Natural killer cell treated with Interleukin-12 subunit alpha and Interleukin-12 subunit beta and Interleukin-15 and Interleukin-18, amount 100 ng/mL, for 72 hours (primary cell): ENCODE measurements around the gene CCDC138. TPM values are rescaled to one million over a fixed set of nuclear protein-coding genes. Genes with fewer than 3 reads are reported as not detected.

Source experiments
- ATAC-seq, 2 donors: fragments of 150-1000 bp; cut with Tn5 transposase in 1 of 2; sonication (Bioruptor Pico), chemical (Tn5 transposase) in 1 of 2; 2 replicates each; pipeline ENCODE4 v1.10.0; 2021
- DNase-seq: peaks from one replicate; pipeline ENCODE4 v3.0.0; 2022; ENCODE audit warnings: low spot score
- H3K27ac Mint-ChIP-seq, 2 donors: 1 replicate in 1 of 2; 2 replicates in 1 of 2; pipeline ENCODE4 v1.8.0; 2022; ENCODE audit warnings: mixed read lengths in 2 of 2, mild to moderate bottlenecking in 1 of 2, moderate library complexity in 1 of 2
- H3K27me3 Mint-ChIP-seq, 2 donors: 1 replicate in 1 of 2; 2 replicates in 1 of 2; pipeline ENCODE4 v1.8.0; 2022; ENCODE audit warnings: mixed read lengths in 2 of 2
- H3K36me3 Mint-ChIP-seq: one replicate; pipeline ENCODE4 v1.8.0; 2022; ENCODE audit warnings: mixed read lengths
- H3K4me1 Mint-ChIP-seq, 2 donors: 1 replicate in 1 of 2; 2 replicates in 1 of 2; pipeline ENCODE4 v1.8.0; 2022; ENCODE audit warnings: low read depth in 2 of 2, mixed read lengths in 2 of 2, mild to moderate bottlenecking in 1 of 2
- H3K4me3 Mint-ChIP-seq: one replicate; pipeline ENCODE4 v1.8.0; 2022; ENCODE audit warnings: mixed read lengths
- H3K9me3 Mint-ChIP-seq: 2 replicates; pipeline ENCODE4 v1.8.0; 2022; ENCODE audit warnings: mixed read lengths
- total RNA-seq, 2 donors: library from RNA; stranded (reverse); gene quantifications; one replicate each; pipeline ENCODE4 v1.2.3, GENCODE V29; 2022

The CCDC138 gene
- total RNA-seq, 2 donors from 2014 or later, result 7.7 to 15.8 TPM

DNA sequence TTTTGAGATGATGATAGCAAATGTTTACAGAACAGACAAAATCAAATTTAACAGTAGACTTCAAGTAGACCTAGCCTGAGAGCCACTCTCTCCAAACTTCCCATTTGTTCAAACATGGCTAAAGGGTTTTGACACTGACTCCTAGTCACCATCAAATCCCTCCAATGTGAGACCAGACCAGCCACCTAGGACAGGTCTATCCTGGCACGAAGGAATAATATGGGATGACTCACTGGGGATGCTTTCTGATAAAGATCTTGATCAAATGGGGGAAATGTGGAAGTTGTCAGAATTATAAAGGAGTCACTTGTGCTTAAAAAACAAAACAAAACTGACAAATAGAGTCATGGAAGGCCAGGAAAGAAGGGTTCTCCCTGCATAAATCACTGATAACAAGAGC lies 106.7 kb downstream of the CCDC138 start:
- no peaks in the 10 kb centered on the region for H3K4me1 Mint-ChIP-seq
- no peak for DNase-seq
- H3K36me3 Mint-ChIP-seq, result peaks cover 26% of the 10 kb centered on the region
- no peak overlapping the region for H3K27ac Mint-ChIP-seq
- H3K9me3 Mint-ChIP-seq, result peaks cover 11% of the 10 kb centered on the region
- ATAC-seq, result no peak
- H3K27me3 Mint-ChIP-seq, result peaks cover 6 to 8% of the 10 kb centered on the region in 2 donors
- H3K4me3 Mint-ChIP-seq, result no peak overlapping the region

DNA sequence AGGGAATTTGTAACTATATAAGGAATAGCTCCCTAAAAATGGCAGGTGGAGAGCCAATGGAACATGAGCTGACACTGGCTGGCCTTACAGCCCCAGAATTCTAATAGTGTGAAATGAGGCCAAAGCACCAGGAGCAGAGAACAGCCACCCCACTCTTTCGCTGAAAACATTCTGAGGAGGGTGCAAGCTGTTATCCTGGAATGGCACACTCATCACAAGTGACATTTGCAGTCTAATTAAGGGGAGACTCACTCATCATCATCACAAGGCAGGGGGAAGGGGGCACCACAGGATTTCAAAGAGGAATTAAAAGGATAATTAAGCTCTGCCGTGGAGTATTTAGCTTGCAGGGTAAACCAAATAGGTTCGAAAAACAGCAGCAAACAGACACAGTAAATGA lies 108.2 kb downstream of the CCDC138 start:
- H3K4me3 Mint-ChIP-seq, result no peak overlapping the region
- H3K27me3 Mint-ChIP-seq, result peaks cover 13 to 14% of the 10 kb centered on the region in 2 donors
- H3K27ac Mint-ChIP-seq, result no peak overlapping the region
- ATAC-seq (no peak), DNase-seq (no peak)
- H3K4me1 Mint-ChIP-seq, result no peaks in the 10 kb centered on the region
- H3K36me3 Mint-ChIP-seq, result peaks cover 14% of the 10 kb centered on the region
- peaks cover 4% of the 10 kb centered on the region for H3K9me3 Mint-ChIP-seq

DNA sequence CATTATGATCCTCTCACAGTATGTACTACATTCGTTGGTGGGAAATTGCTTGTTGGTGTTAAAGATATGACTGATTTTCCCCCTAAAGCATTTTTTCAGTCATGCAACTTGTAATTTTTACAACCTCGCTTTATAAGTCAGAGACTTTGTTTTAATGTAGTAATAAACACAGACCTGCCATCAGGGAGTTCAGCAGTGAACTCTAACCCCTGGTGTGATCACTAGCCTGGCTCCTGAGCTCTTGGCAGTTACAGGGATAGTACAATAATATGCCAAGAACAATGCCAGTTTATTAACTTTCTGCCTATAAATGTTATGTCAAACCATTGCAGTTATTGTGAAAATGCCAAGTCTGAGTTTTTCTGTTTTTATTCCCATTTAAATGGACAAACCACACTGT lies 108.6 kb downstream of the CCDC138 start:
- ATAC-seq (no peak), DNase-seq (no peak)
- Mint-ChIP-seq H3K9me3 (peaks cover 3% of the 10 kb centered on the region), H3K27me3 (peaks cover 14 to 15% of the 10 kb centered on the region in 2 donors), H3K4me1 (no peaks in the 10 kb centered on the region), H3K36me3 (peaks cover 11% of the 10 kb centered on the region), H3K4me3 (no peak overlapping the region), H3K27ac (no peak overlapping the region)

DNA sequence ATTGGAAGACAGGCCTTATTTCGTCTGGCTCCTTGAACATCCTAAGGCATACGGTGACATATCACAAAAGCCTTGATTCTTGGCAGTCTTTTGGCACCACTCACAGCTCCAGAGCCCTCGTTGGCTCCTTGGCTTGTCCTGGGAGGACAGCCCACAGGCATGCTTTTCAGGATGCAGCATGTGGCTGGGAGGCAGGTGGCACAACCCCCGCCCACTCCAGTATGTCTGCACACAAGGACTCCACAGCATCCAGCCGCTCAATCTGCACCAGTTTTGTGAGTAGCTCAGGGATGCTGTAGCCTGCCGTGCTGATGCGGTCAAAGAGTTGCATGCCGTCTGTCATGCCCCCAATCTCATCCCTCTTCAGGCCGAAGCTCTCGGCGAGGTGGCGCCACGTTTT lies 110.2 kb downstream of the CCDC138 start:
- Mint-ChIP-seq H3K27me3 (peaks cover 14 to 18% of the 10 kb centered on the region in 2 donors), H3K27ac (no peak overlapping the region), H3K9me3 (peaks cover 3% of the 10 kb centered on the region), H3K36me3 (no peaks in the 10 kb centered on the region), H3K4me1 (no peaks in the 10 kb centered on the region), H3K4me3 (no peak overlapping the region)
- no peak for DNase-seq
- ATAC-seq, result no peak

DNA sequence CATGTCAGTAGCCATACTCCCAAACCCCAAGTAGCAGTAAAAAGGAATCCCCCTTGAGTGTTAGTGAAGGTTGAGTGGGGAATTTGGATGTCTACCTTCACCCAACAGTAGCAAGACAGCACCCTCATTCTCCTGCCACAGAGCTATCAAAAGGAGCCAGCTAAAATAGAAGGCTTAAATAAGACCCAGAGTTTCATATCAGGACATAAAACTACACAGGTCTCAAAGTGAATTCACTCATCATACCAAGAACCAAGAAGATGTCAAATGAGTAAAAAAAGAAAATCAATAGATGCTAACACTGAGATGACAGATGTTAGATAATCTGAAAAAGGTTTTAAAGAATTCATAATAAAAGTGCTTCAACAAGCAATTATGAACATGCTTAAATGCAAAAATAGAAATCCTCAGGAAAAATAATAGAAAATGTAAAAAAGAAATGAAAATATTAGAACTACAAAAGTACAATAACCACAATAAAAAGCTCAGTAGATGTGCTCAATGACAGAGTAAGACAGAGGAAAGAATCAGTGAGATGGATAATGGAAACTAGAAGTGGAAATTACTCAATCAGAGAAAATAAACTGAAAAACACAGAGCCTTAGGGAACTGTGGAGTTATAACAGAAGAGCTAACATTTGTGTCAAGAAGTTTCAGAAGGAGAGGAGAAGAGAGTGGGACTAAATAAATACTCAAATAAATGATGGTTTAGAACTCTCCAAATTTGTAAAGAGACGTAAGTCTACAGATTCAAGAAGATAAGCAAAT lies 111.9 kb downstream of the CCDC138 start:
- Mint-ChIP-seq H3K4me3 (no peak overlapping the region), H3K9me3 (no peaks in the 10 kb centered on the region), H3K36me3 (no peaks in the 10 kb centered on the region), H3K27ac (no peak overlapping the region), H3K27me3 (peaks cover 14 to 18% of the 10 kb centered on the region in 2 donors), H3K4me1 (no peaks in the 10 kb centered on the region)
- ATAC-seq, result no peak
- no peak for DNase-seq

DNA sequence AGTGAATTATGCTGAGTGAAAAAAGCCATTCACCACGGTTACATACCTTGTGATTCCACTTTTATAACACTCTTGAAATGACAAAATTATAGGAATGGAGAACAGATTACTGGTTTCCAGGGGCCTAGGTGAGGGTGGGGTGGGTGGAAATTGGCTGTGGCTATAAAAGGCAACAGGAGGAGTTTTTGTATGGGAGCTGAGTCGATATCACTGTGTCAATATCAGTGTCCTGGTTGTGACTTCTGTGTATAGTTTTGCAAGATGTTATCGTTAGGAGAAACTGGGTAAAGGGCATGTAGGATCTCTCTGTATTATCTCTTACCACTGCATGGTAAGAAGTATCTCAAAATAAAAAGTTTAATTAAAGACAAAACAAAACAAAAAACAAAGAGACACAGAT lies 118.1 kb downstream of the CCDC138 start:
- no peak overlapping the region for H3K27ac Mint-ChIP-seq
- no peaks in the 10 kb centered on the region for H3K36me3 Mint-ChIP-seq
- H3K27me3 Mint-ChIP-seq, result peaks cover 6 to 10% of the 10 kb centered on the region in 2 donors
- H3K9me3 Mint-ChIP-seq, result no peaks in the 10 kb centered on the region
- DNase-seq (no peak), ATAC-seq (no peak)
- H3K4me1 Mint-ChIP-seq, result no peaks in the 10 kb centered on the region
- no peak overlapping the region for H3K4me3 Mint-ChIP-seq

DNA sequence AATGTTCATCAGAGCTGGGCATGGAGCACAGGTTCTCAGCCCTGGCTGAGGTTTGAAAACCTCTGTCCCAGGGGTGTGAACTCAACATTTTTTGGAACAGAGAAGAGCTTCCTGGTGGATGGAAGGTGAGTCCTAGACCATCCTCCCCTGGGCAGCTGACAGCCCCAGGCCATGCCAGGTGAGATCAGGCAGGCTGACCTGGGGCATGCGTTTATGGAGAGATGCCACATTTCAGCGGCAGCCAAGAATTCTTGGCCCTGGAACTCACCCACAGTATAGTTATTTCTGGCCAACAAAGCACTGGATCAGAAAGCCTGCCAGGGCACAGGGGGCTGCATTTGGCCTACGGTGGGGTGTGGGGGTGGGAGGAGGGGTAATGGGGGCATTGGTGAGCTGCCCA lies 118.6 kb downstream of the CCDC138 start:
- ATAC-seq (no peak), DNase-seq (no peak)
- Mint-ChIP-seq H3K27me3 (peaks cover 6 to 7% of the 10 kb centered on the region in 2 donors), H3K4me3 (no peak overlapping the region), H3K9me3 (no peaks in the 10 kb centered on the region), H3K36me3 (no peaks in the 10 kb centered on the region), H3K27ac (no peak overlapping the region), H3K4me1 (no peaks in the 10 kb centered on the region)

DNA sequence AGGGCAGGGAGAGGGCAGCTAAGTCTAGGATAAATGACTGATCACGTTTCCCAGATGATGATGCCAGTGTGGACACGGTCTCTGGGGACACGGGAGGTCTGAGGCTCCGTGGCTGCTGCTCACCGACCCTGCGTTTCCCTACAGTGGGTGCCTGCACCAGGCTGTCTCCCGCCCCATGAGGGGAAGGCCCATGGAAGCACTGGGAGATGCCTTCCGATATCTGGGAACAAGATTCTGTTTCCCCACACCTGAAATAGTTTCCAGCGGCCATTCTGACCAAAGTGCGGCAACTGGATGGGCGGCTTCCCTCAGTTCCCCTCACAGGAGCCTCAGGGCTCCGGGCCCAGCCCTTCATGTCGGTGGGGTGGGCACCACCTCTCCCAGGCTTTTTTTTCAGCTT lies 119.3 kb downstream of the CCDC138 start:
- Mint-ChIP-seq H3K9me3 (no peaks in the 10 kb centered on the region), H3K36me3 (no peaks in the 10 kb centered on the region), H3K4me1 (no peaks in the 10 kb centered on the region), H3K4me3 (no peak overlapping the region), H3K27me3 (peaks cover 6 to 7% of the 10 kb centered on the region in 2 donors), H3K27ac (no peak overlapping the region)
- no peak for ATAC-seq
- DNase-seq, result no peak

DNA sequence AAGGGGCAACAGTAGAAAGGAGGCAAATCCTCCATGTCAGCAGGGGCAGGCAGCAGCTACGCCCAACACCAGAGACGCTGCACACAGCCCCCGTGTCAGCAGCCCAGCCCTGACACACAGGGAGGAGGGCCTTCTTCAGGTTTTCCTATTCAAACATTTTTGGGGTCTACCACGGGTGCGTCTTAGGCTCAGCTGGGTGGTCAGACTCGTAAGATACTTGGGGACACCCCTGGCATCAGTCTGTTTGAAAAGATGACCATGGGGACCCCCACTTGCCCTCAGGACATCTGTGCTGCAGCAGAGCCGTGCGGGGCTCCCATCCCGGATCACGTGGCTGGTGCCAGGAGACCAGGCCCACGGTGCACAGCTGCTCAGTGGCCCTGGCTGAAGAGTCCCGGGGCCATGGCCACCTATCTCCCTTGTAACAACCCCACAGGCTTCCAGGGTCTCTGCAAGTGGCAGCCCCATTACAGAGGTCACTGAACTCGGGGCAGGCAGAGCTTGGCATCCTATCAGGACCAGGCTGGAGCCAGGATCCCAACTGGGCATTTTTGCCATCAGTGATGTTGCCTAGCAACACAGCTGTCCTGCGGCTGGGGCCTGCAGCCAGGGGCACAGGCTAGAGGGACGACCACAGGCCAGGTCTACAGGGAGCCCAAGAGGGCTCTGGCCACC lies 120.0 kb downstream of the CCDC138 start:
- no peak overlapping the region for H3K27ac Mint-ChIP-seq
- H3K36me3 Mint-ChIP-seq, result no peaks in the 10 kb centered on the region
- H3K9me3 Mint-ChIP-seq, result no peaks in the 10 kb centered on the region
- DNase-seq (no peak), ATAC-seq (no peak)
- peaks cover 5 to 6% of the 10 kb centered on the region in 2 donors for H3K27me3 Mint-ChIP-seq
- no peaks in the 10 kb centered on the region for H3K4me1 Mint-ChIP-seq
- H3K4me3 Mint-ChIP-seq, result no peak overlapping the region

DNA sequence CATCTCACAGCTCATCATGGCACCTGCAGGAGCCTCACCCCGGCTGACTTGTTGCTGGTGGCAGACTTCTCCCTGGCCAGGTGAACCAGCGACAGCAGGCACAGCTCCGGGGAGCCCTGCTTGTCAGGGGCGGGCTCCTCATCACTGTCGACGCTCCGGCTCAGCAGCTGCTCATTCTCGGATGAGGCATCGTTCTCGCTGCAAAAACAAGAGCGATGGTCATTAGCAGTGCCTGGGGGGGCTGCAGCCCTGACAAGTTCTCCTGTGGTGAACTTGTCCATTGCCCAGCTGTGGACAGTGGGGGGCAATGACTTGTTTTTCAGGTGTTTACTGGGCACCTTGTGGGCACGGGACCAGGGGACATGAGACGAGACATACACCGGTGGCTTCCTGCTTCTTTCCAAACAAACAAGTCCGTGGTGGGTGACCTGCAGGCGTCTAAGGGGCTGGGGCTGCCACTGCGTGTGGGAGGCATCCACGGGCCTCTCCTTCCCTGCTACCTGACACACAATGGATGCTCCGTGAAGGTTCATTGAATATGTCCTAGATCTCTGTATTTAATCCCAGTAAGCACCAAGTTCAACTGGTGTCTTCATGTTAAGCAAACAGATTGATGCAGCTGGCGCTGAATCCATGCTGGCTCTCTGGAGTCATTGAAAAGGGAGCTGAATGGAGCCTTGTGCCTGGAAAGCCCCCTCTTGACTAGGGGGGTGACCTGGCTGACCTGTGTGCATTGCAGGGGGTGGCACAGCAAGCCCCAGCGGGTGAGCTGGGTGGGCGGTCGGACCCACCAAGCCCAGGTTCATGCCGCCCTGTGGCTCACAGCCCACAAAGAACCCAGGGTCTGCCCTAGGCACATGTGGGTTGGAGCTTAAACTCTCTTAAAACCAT lies 121.5 kb downstream of the CCDC138 start:
- Mint-ChIP-seq H3K4me3 (no peak overlapping the region), H3K27me3 (peaks cover 4 to 6% of the 10 kb centered on the region in 2 donors), H3K27ac (no peak overlapping the region), H3K36me3 (no peaks in the 10 kb centered on the region), H3K4me1 (no peaks in the 10 kb centered on the region), H3K9me3 (no peaks in the 10 kb centered on the region)
- DNase-seq (no peak), ATAC-seq (no peak)

DNA sequence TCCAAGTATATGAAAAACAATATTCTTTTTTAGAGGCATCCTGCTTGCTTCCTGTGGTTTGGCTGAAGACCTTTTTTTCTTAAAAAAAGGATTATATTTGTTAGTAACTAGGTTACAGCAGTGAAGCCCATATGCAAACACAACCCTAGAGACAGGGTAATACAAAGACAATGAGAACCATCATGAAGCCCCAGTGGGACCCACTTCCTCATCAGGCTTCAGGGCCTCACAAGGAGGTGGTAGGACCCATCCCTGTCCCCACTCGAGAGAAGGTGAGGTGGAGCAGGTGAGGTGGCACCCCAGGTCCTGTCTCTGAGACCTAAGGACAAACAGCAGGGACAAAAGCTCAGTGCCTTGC lies 122.1 kb downstream of the CCDC138 start:
- Mint-ChIP-seq H3K4me3 (no peak overlapping the region), H3K9me3 (no peaks in the 10 kb centered on the region), H3K4me1 (no peaks in the 10 kb centered on the region), H3K27me3 (peaks cover 4 to 6% of the 10 kb centered on the region in 2 donors), H3K27ac (no peak overlapping the region), H3K36me3 (no peaks in the 10 kb centered on the region)
- DNase-seq, result no peak
- no peak for ATAC-seq

DNA sequence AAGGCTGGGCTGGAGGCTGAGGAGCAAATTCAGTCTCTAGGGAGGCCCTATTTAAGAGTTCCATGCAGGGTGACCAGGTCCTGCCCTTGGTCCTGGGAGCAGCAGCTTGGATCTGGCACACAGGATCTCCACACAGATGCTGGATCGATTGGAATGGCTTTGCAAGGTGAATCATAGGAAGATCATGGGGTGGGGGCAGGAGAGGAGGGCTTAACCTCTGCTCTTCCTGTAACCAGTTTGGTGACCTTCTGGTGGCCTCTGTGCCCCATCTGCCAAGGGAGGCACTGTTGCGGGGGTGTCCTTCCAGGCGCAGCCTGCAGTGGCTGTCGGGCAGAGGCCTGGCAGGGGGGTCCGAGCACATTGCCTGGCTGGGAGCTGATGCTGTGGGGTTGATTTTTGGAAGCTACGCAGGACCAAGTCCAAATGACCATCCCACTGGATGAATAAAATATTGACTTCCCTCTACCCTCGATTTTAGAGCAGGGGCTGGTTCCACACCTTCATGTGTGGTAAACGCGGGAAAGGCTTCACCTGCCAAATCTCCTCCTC lies 122.8 kb downstream of the CCDC138 start:
- Mint-ChIP-seq H3K27me3 (peaks cover 4 to 6% of the 10 kb centered on the region in 2 donors), H3K4me3 (no peak overlapping the region), H3K27ac (no peak overlapping the region), H3K36me3 (no peaks in the 10 kb centered on the region), H3K4me1 (no peaks in the 10 kb centered on the region), H3K9me3 (no peaks in the 10 kb centered on the region)
- ATAC-seq, result no peak
- no peak for DNase-seq

DNA sequence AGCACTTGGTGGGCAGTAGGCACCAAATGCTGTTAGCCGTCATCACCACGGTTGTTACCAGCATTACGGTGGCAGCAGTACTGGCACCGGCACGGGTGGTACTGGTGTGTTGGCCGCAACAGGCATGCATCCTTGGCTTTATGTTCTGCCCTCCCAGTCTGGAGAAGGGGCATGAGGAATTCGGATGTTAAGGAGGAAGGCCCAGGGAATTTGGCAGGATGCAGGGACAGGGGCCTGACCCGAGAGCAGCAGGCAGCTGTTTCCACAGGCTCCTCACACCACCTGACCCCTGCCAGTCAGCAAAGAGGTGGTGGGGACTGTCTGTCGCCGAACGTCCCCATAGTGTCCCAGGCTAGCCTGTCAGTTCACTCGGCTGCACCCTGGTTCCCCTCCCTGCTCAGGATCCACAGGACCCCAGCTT lies 123.5 kb downstream of the CCDC138 start:
- Mint-ChIP-seq H3K27me3 (peaks cover under 1 to 2% of the 10 kb centered on the region in 2 donors), H3K4me1 (no peaks in the 10 kb centered on the region), H3K9me3 (no peaks in the 10 kb centered on the region), H3K4me3 (no peak overlapping the region), H3K27ac (no peak overlapping the region), H3K36me3 (no peaks in the 10 kb centered on the region)
- no peak for DNase-seq
- ATAC-seq, result no peak
